ENCODE results near the gene EXOC6B.

DNA sequence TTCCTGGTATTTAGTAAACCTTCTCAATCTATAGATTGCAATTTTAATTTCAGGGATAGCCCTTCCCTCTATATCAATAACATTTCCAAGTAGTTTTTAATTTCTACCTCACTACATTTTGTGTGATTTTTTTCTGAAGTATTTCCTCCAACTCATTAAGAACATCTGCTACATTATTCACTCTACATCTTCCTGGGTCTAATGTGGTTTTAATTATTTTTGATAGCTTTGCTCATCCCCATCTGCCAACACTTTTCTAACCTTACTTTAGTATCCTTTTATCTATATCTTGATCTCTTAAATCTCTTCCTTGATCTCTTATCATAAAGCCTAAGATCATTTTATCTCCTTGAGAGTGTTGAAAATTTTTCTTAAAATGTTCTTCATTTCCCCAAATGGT is 399.8 kb downstream of the EXOC6B start:
- no peak for TF ChIP-seq CTCF (IDR thresholded peaks at IDR 0.05 in 2 of 3, conservative IDR thresholded peaks at IDR 0.05 in 1 of 3; ENCODE audit: control insufficient read depth in 2 of 3, extremely low read depth in 1 of 3, insufficient read depth in 1 of 3, low read depth in 3 of 3, low read length in 3 of 3)
- no peak for TF ChIP-seq ZBTB33 (IDR thresholded peaks at IDR 0.05)
- no peak for TF ChIP-seq ATF3 (IDR thresholded peaks at IDR 0.05; ENCODE audit: borderline replicate concordance, extremely low read depth, low read depth, low read length)

All from GM12878 (cell line).